Sigmoid colon (tissue), 7 donors: ENCODE data around the gene CCDC150. TPM values are rescaled to one million over a fixed set of nuclear protein-coding genes. Genes with fewer than 3 reads are reported as not detected.

Source experiments
- DNase-seq: peaks from one replicate; pipeline ENCODE4 v3.0.0-alpha.2; 2019
- H3K27ac ChIP-seq, 4 donors: fragments of 200-600 bp; sonication (generic); one replicate each; pipeline ENCODE4 v1.5.1; 2016 to 2019; ENCODE audit warnings: mild to moderate bottlenecking in 1 of 4
- H3K27me3 ChIP-seq, 3 donors: fragments of 200-600 bp; sonication (generic); one replicate each; pipeline ENCODE4 v1.5.1; 2019; ENCODE audit warnings: mild to moderate bottlenecking in 1 of 3
- H3K36me3 ChIP-seq, 4 donors: fragments of 200-600 bp; sonication (generic); one replicate each; pipeline ENCODE4 v1.5.1; 2016 to 2019
- H3K4me1 ChIP-seq, 4 donors: fragments of 200-600 bp; sonication (generic); one replicate each; pipeline ENCODE4 v1.5.1; 2017 to 2019
- H3K4me3 ChIP-seq, 4 donors: fragments of 200-600 bp; sonication (generic); one replicate each; pipeline ENCODE4 v1.5.1; 2017 to 2019; ENCODE audit warnings: mild to moderate bottlenecking in 2 of 4, moderate library complexity in 1 of 4
- H3K9me3 ChIP-seq, 4 donors: fragments of 200-600 bp in 3 of 4; sonication (generic) in 3 of 4; one replicate each; pipeline versions ENCODE4 v1.5.1 to v1.6.1; 2013 to 2019
- EP300 ChIP-seq, 4 donors: sonication (generic); formaldehyde crosslinking; IDR thresholded peaks; one replicate each; pipeline ENCODE4 v1.6.1; 2017; ENCODE audit warnings: antibody characterized with exemption in 4 of 4
- POLR2A ChIP-seq, 2 donors: fragments of 450-650 bp; IDR thresholded peaks; one replicate each; pipeline ENCODE4 v1.6.1; 2016; ENCODE audit warnings: antibody characterized with exemption in 2 of 2, mild to moderate bottlenecking in 2 of 2, moderate library complexity in 2 of 2
- POLR2AphosphoS5 ChIP-seq, 4 donors: sonication (generic); formaldehyde crosslinking; IDR thresholded peaks; one replicate each; pipeline ENCODE4 v1.6.1; 2017; ENCODE audit warnings: antibody characterized with exemption in 4 of 4
- WGBS, 2 donors: extraction: QIAGEN DNeasy Blood & Tissue Kit; methylation state at CpG; one replicate each; pipeline ENCODE4 v1.1.7; 2013; 5-methylcytosine and 5-hydroxymethylcytosine counted together
- intact Hi-C: fragments of 100-400 bp; cut with DNase I; formaldehyde crosslinking; loops from one replicate; pipeline ENCODE4 v1.15.1; 2023
- polyA plus RNA-seq, 3 donors: library from polyadenylated mRNA; stranded (reverse); fragments of 200-250 nt; gene quantifications; one replicate each; pipeline ENCODE4 v1.2.3, GENCODE V29; 2013
- total RNA-seq, 4 donors: library from RNA; depleted of rRNA; stranded (reverse); fragments of >200 nt; gene quantifications; one replicate each; pipeline ENCODE4 v1.1.0, GENCODE V29; 2016
- TF ChIP-seq, protein P1 (sequence below), 4 experiments: fragments of 450-650 bp in 3 of 4; fragments of 200-600 bp in 1 of 4; IDR thresholded peaks; one replicate each; pipeline ENCODE4 v1.5.1; 2016 to 2019; ENCODE audit warnings: antibody characterized with exemption in 4 of 4, mild to moderate bottlenecking in 3 of 4, moderate library complexity in 2 of 4
- donor health status: healthy with polysubstance abuse.
- donor health status: Bipolar disorder and iron deficiency.
- donor health status: healthy.

Gene CCDC150
- total and polyA plus RNA-seq, 7 donors = 1.3 to 2.1 (median 1.7) TPM; not detected in 3

- 11 to 13% methylated on average over 12 of the region's 12 CpGs for WGBS, 2 donors
- Histone ChIP-seq H3K27ac (no peak overlapping the region), H3K27me3 (no peaks in the 10 kb centered on the region), H3K4me1 (peaks cover 0 to 8% (median 7%) of the 10 kb centered on the region in 4 donors), H3K4me3 (peak overlapping the region; percentile 43 to 61 (median 58)), H3K9me3 (no peaks in the 10 kb centered on the region), H3K36me3 (no peaks in the 10 kb centered on the region)
- intact Hi-C loops = no loop called here
- DNase-seq = no peak
- TF ChIP-seq POLR2AphosphoS5 (IDR thresholded peaks at IDR 0.05) (no peak), EP300 (IDR thresholded peaks at IDR 0.05) (no peak), POLR2A (IDR thresholded peaks at IDR 0.05) (no peak)
- TF ChIP-seq, protein P1, sequence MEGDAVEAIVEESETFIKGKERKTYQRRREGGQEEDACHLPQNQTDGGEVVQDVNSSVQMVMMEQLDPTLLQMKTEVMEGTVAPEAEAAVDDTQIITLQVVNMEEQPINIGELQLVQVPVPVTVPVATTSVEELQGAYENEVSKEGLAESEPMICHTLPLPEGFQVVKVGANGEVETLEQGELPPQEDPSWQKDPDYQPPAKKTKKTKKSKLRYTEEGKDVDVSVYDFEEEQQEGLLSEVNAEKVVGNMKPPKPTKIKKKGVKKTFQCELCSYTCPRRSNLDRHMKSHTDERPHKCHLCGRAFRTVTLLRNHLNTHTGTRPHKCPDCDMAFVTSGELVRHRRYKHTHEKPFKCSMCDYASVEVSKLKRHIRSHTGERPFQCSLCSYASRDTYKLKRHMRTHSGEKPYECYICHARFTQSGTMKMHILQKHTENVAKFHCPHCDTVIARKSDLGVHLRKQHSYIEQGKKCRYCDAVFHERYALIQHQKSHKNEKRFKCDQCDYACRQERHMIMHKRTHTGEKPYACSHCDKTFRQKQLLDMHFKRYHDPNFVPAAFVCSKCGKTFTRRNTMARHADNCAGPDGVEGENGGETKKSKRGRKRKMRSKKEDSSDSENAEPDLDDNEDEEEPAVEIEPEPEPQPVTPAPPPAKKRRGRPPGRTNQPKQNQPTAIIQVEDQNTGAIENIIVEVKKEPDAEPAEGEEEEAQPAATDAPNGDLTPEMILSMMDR (IDR thresholded peaks at IDR 0.05) = no peak
Observed at GRCh38 chr2:196640031-196640548, 575 bp downstream of the CCDC150 start.

- H3K27me3 ChIP-seq = no peaks in the 10 kb centered on the region
- H3K36me3 ChIP-seq = peaks cover 0 to 6% (median 0%) of the 10 kb centered on the region in 4 donors
- TF ChIP-seq, protein P1 (IDR thresholded peaks at IDR 0.05) = no peak
- TF ChIP-seq POLR2AphosphoS5 (IDR thresholded peaks at IDR 0.05) = no peak
- no peak for TF ChIP-seq POLR2A (IDR thresholded peaks at IDR 0.05)
- no peak for TF ChIP-seq EP300 (IDR thresholded peaks at IDR 0.05)
- peaks cover 4 to 16% (median 15%) of the 10 kb centered on the region in 4 donors for H3K9me3 ChIP-seq
- H3K4me1 ChIP-seq = no peaks in the 10 kb centered on the region
- no peak overlapping the region for H3K4me3 ChIP-seq
- intact Hi-C loops = no loop called here
- 96 to 98% methylated on average over 4 of the region's 4 CpGs for WGBS, 2 donors
- H3K27ac ChIP-seq = no peak overlapping the region
- no peak for DNase-seq
Observed at GRCh38 chr2:196649202-196649601, 9.7 kb downstream of the CCDC150 start.

GRCh38 chr2:196651387-196652094 is 12.0 kb downstream of the CCDC150 start:
- Histone ChIP-seq H3K27me3 (no peaks in the 10 kb centered on the region), H3K27ac (no peak overlapping the region), H3K36me3 (peaks cover 0 to 6% (median 0%) of the 10 kb centered on the region in 4 donors), H3K4me3 (no peak overlapping the region), H3K4me1 (no peaks in the 10 kb centered on the region), H3K9me3 (peaks cover 4 to 16% (median 15%) of the 10 kb centered on the region in 4 donors)
- no peak for DNase-seq
- intact Hi-C loops = no loop called here
- TF ChIP-seq, protein P1 (IDR thresholded peaks at IDR 0.05) = no peak
- 72% methylated on average over 4 of the region's 4 CpGs for WGBS, 2 donors

- peaks cover 0 to 6% (median 0%) of the 10 kb centered on the region in 4 donors for H3K36me3 ChIP-seq
- intact Hi-C loops = no loop called here
- 94 to 98% methylated on average over 1 of the region's 1 CpG for WGBS, 2 donors
Observed at GRCh38 chr2:196652869-196653268, 13.4 kb downstream of the CCDC150 start.

More at GRCh38 chr2:196652869-196653268, 13.4 kb downstream of the CCDC150 start:
- H3K27me3 ChIP-seq = no peaks in the 10 kb centered on the region
- H3K9me3 ChIP-seq = peaks cover 4 to 16% (median 15%) of the 10 kb centered on the region in 4 donors
- H3K4me3 ChIP-seq = no peak overlapping the region
- H3K27ac ChIP-seq = no peak overlapping the region
- H3K4me1 ChIP-seq = no peaks in the 10 kb centered on the region
- no peak for DNase-seq
- TF ChIP-seq, protein P1 (IDR thresholded peaks at IDR 0.05) = no peak
- TF ChIP-seq POLR2A (IDR thresholded peaks at IDR 0.05) = no peak
- no peak for TF ChIP-seq EP300 (IDR thresholded peaks at IDR 0.05)
- TF ChIP-seq POLR2AphosphoS5 (IDR thresholded peaks at IDR 0.05) = no peak
